Muscle layer of duodenum (tissue), 2 donors: ENCODE results near the gene CACTIN.
"Not testable (repeated sequence)": the region's sequence is repeated elsewhere in the genome, so short reads cannot be mapped to it uniquely, and the experiment has no call there.

Experiments
- H3K27ac ChIP-seq: one replicate; pipeline ENCODE4 v1.7.0; 2013; ENCODE audit warnings: mild to moderate bottlenecking, low read length
- H3K27me3 ChIP-seq: one replicate; pipeline ENCODE4 v1.7.0; 2013; ENCODE audit warnings: low read depth, mild to moderate bottlenecking, control low read depth, low read length
- H3K36me3 ChIP-seq, 2 donors: one replicate each; pipeline ENCODE4 v1.7.0; 2013; ENCODE audit warnings: low read length in 2 of 2, control low read depth in 1 of 2, mild to moderate bottlenecking in 1 of 2; ENCODE audit not compliant: insufficient read depth in 2 of 2, control insufficient read depth in 1 of 2
- H3K4me1 ChIP-seq, 2 donors: one replicate each; pipeline ENCODE4 v1.7.0; 2013; ENCODE audit warnings: low read length in 2 of 2, mild to moderate bottlenecking in 2 of 2, control low read depth in 1 of 2, moderate library complexity in 1 of 2; ENCODE audit not compliant: insufficient read depth in 2 of 2, control insufficient read depth in 1 of 2
- H3K4me3 ChIP-seq, 2 donors: one replicate each; pipeline ENCODE4 v1.7.0; 2013; ENCODE audit warnings: low read length in 2 of 2, low read depth in 1 of 2, mild to moderate bottlenecking in 1 of 2
- H3K9me3 ChIP-seq, 2 donors: one replicate each; pipeline ENCODE4 v1.7.0; 2013; ENCODE audit warnings: low read length in 2 of 2, control low read depth in 1 of 2, mild to moderate bottlenecking in 1 of 2; ENCODE audit not compliant: control insufficient read depth in 1 of 2
- donor health status: healthy.

Gene CACTIN

DNA sequence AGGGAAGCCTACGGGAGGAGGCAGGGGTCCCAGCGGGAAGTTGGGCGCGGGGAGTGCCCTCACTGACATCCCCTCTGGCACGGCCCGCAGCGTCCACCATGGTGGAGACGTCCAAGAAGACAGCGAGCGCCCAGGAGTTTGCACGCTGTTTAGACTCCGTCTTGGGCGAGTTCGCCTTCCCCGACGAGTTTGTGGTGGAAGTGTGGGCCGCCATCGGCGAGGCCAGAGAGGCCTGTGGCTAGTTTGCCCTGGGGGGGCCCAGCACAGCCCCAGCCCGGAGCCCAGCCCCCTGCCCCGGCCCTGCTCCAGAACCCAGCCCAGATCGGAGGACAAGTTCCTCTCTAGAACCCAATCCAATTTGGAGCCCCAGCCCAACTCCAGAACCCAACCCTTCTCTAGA lies 36.6 kb downstream of the CACTIN start:
- H3K4me1 ChIP-seq: peaks cover 0 to 10% of the 10 kb centered on the region in 2 donors
- no peaks in the 10 kb centered on the region for H3K27me3 ChIP-seq
- H3K36me3 ChIP-seq: no peaks in the 10 kb centered on the region
- no peak overlapping the region for H3K27ac ChIP-seq
- H3K4me3 ChIP-seq: no peak overlapping the region
- H3K9me3 ChIP-seq: no peaks in the 10 kb centered on the region

- no peak overlapping the region for H3K27ac ChIP-seq
Measured at GRCh38 chr19:3589439-3589838, 37.2 kb downstream of the CACTIN start.

GRCh38 chr19:3586707-3587346 lies 39.8 kb downstream of the CACTIN start:
- no peak overlapping the region for H3K27ac ChIP-seq
- H3K4me1 ChIP-seq: peaks cover 0 to 10% of the 10 kb centered on the region in 2 donors
- no peaks in the 10 kb centered on the region for H3K27me3 ChIP-seq
- H3K36me3 ChIP-seq: no peaks in the 10 kb centered on the region
- H3K4me3 ChIP-seq: no peak overlapping the region
- H3K9me3 ChIP-seq: no peaks in the 10 kb centered on the region

More at GRCh38 chr19:3589439-3589838, 37.2 kb downstream of the CACTIN start:
- H3K4me3 ChIP-seq: no peak overlapping the region
- no peaks in the 10 kb centered on the region for H3K27me3 ChIP-seq
- H3K4me1 ChIP-seq: peaks cover 0 to 10% of the 10 kb centered on the region in 2 donors
- H3K36me3 ChIP-seq: no peaks in the 10 kb centered on the region
- H3K9me3 ChIP-seq: no peaks in the 10 kb centered on the region

GRCh38 chr19:3586127-3586626 lies 40.4 kb downstream of the CACTIN start:
- Histone ChIP-seq H3K27me3 (no peaks in the 10 kb centered on the region), H3K27ac (no peak overlapping the region), H3K4me1 (peaks cover 0 to 10% of the 10 kb centered on the region in 2 donors), H3K4me3 (peak overlapping the region in 1 of 2 donors; percentile 47), H3K36me3 (no peaks in the 10 kb centered on the region), H3K9me3 (no peaks in the 10 kb centered on the region)

GRCh38 chr19:3585301-3586126 lies 41.1 kb downstream of the CACTIN start, which contains the start of gene GIPC3:
GIPC3 (plus strand) TSS chr19:3585478; CDS start chr19:3585598, 120 bp downstream.
- Histone ChIP-seq H3K9me3 (no peaks in the 10 kb centered on the region), H3K36me3 (no peaks in the 10 kb centered on the region), H3K4me3 (peak within 1 kb of the TSS in 1 of 2 donors; percentile 47), H3K27me3 (no peaks in the 10 kb centered on the region), H3K4me1 (peaks cover 0 to 15% of the 10 kb centered on the region in 2 donors), H3K27ac (no peak within 1 kb of the TSS)

DNA sequence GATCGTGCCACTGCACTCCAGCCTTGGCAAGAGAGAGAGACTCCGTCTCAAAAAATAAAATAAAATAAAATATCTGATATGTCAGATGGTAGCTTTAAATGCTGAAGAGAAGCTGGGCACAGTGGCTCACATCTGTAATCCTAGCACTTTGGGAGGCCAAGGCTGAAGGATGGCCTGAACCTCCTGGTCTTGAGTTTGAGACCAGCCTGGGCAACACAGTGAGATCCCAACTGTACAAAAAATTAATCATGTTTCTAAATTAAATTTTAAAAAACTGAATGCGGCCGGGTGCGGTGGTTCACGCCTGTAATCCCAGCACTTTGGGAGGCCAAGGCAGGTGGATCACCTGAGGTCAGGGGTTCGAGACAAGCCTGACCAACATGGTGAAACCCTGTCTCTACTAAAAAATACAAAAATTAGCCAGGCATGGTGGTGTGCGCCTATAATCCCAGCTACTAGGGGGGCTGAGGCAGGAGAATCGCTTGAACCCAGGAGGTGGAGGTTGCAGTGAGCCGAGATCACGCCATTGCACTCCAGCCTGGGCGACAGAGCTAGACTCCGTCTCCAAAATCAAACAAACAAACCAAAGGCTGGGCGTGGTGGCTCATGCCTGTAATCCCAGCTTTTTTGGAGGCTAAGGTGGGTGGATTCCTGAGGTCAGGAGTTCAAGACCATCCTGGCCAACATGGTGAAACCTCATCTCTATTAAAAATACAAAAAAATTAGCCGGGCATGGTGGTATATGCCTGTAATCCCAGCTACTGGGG lies 42.4 kb downstream of the CACTIN start:
- H3K27me3 ChIP-seq, H3K9me3 ChIP-seq, H3K36me3 ChIP-seq, H3K4me3 ChIP-seq, H3K27ac ChIP-seq: not testable (repeated sequence)
- peaks cover 0 to 18% of the 10 kb centered on the region in 2 donors for H3K4me1 ChIP-seq

DNA sequence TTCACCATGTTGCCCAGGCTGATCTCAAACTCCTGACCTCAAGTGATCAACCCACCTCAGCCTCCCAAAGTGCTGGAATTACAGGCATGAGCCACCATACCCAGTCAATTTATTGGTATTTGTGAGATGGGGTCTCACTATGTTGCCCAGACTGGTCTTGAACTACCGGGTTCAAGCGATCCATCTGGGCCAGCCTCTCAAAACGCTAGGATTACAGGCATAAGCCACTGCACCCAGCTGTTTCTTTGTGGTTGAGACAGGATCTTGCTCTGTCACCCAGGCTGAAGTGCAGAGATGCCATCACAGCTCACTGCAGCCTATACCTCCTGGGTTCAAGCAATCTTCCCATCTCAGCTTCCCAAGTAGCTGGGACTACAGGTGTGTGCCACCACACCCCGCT lies 44.8 kb downstream of the CACTIN start:
- not testable (repeated sequence) for H3K27ac ChIP-seq, H3K36me3 ChIP-seq

GRCh38 chr19:3580156-3580934 lies 46.2 kb downstream of the CACTIN start:
- H3K27ac ChIP-seq: peak overlapping the region; percentile 50
- H3K4me3 ChIP-seq: no peak overlapping the region
- H3K27me3 ChIP-seq: no peaks in the 10 kb centered on the region
- peaks cover 0 to 23% of the 10 kb centered on the region in 2 donors for H3K4me1 ChIP-seq
- H3K36me3 ChIP-seq: no peaks in the 10 kb centered on the region
- H3K9me3 ChIP-seq: no peaks in the 10 kb centered on the region

More for the DNA sequence above, 44.8 kb downstream of the CACTIN start:
- H3K9me3 ChIP-seq, H3K27me3 ChIP-seq, H3K4me3 ChIP-seq: not testable (repeated sequence)
- H3K4me1 ChIP-seq: peaks cover 0 to 18% of the 10 kb centered on the region in 2 donors

GRCh38 chr19:3578390-3578789 lies 48.2 kb downstream of the CACTIN start:
- no peaks in the 10 kb centered on the region for H3K27me3 ChIP-seq
- H3K27ac ChIP-seq: no peak overlapping the region
- no peaks in the 10 kb centered on the region for H3K36me3 ChIP-seq
- H3K9me3 ChIP-seq: no peaks in the 10 kb centered on the region
- peaks cover 0 to 29% of the 10 kb centered on the region in 2 donors for H3K4me1 ChIP-seq
- no peak overlapping the region for H3K4me3 ChIP-seq

DNA sequence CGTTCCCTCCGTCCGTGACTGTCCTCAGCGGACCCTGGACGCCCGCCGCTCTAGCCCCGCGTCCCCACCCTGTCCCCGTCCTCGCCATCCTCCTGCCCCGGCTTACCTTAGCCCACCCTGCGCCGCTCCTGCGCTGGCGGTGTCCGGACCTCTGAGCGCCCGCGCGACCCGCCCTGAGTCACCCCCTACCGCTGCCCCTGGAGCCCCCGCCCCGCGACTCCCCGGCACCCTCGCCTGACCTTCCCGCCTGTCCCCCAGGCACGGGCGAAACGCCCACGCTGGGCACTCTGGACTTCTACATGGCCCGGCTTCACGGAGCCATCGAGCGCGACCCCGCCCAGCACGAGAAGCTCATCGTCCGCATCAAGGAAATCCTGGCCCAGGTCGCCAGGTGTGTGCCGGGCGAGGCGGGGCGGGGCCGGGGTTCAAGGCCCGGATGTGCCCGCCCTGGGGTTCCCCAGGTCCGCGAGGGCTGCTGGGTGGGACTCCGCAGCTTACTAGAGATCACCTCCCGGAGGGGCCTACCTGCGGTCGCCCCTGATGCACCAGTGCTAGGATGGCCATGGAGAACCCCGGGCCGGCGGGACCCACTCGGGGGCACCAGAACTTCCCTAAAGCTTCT lies 48.8 kb downstream of the CACTIN start:
- no peaks in the 10 kb centered on the region for H3K27me3 ChIP-seq
- H3K9me3 ChIP-seq: no peaks in the 10 kb centered on the region
- no peak overlapping the region for H3K4me3 ChIP-seq
- H3K27ac ChIP-seq: no peak overlapping the region
- H3K36me3 ChIP-seq: no peaks in the 10 kb centered on the region
- peaks cover 0 to 32% of the 10 kb centered on the region in 2 donors for H3K4me1 ChIP-seq
